Neutrophil (primary cell): ENCODE measurements around the gene BGLAP.

Experiments
- H3K27ac ChIP-seq: fragments of 200-600 bp; sonication (generic); 2 replicates; pipeline ENCODE4 v1.5.1; 2016; ENCODE audit warnings: mild to moderate bottlenecking, moderate library complexity
- H3K27me3 ChIP-seq: fragments of 200-600 bp; sonication (generic); 2 replicates; pipeline ENCODE4 v1.6.0; 2016; ENCODE audit warnings: mild to moderate bottlenecking
- H3K36me3 ChIP-seq: fragments of 200-600 bp; sonication (generic); 2 replicates; pipeline ENCODE4 v1.5.1; 2017
- H3K4me1 ChIP-seq, 2 experiments: fragments of 200-600 bp in 1 of 2; sonication (generic) in 1 of 2; 1 replicate in 1 of 2; 2 replicates in 1 of 2; pipeline versions ENCODE4 v1.5.1 to v1.6.1; 2013 to 2016; ENCODE audit warnings: low read depth in 1 of 2, low read length in 1 of 2, mild to moderate bottlenecking in 1 of 2, moderate library complexity in 1 of 2; ENCODE audit not compliant: control insufficient read depth in 1 of 2, insufficient read depth in 1 of 2
- H3K4me3 ChIP-seq, 2 experiments: fragments of 200-600 bp in 1 of 2; sonication (generic) in 1 of 2; 1 replicate in 1 of 2; 2 replicates in 1 of 2; pipeline ENCODE4 v1.5.1; 2013 to 2016; ENCODE audit warnings: low read depth in 1 of 2, low read length in 1 of 2, mild to moderate bottlenecking in 1 of 2, moderate library complexity in 1 of 2
- H3K9me3 ChIP-seq: fragments of 200-600 bp; sonication (generic); 2 replicates; pipeline ENCODE4 v1.5.1; 2016
- CTCF ChIP-seq: fragments of 200-600 bp; sonication (generic); IDR thresholded peaks from 2 replicates; pipeline ENCODE4 v1.5.1; 2016; ENCODE audit warnings: antibody characterized with exemption

The BGLAP gene

DNA sequence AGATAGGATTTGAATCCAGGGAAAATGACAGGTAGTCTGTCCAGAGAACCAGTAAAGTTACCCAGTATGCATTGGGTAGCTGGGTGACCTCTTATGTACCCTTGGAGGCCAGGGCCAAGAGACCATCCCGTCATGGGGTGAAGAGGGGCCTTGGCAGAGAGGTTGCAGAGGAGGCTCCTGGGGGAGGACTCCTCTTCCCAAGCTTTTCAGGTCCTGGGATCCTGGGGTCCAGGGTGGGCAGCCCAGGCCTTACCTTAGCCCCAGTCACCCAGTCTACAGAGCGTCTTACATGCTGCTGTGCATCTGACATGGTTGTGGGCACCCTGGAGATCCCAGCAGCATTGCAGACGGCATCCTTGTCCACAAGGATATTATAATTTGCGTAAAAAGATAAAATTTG, 15.2 kb upstream of the BGLAP start:
- H3K27me3 ChIP-seq: no peaks in the 10 kb centered on the region
- H3K9me3 ChIP-seq: no peaks in the 10 kb centered on the region
- no peak for TF ChIP-seq CTCF
- no peak overlapping the region for H3K4me3 ChIP-seq
- no peak overlapping the region for H3K27ac ChIP-seq
- H3K36me3 ChIP-seq: peaks cover 36% of the 10 kb centered on the region
- H3K4me1 ChIP-seq: peaks cover 6 to 10% of the 10 kb centered on the region in 2 experiments

GRCh38 chr1:156228501-156228900, 13.5 kb upstream of the BGLAP start:
- Histone ChIP-seq H3K36me3 (peaks cover 40% of the 10 kb centered on the region), H3K4me1 (peaks cover 6 to 10% of the 10 kb centered on the region in 2 experiments), H3K4me3 (no peak overlapping the region), H3K27me3 (no peaks in the 10 kb centered on the region), H3K9me3 (no peaks in the 10 kb centered on the region), H3K27ac (no peak overlapping the region)
- no peak for TF ChIP-seq CTCF

DNA sequence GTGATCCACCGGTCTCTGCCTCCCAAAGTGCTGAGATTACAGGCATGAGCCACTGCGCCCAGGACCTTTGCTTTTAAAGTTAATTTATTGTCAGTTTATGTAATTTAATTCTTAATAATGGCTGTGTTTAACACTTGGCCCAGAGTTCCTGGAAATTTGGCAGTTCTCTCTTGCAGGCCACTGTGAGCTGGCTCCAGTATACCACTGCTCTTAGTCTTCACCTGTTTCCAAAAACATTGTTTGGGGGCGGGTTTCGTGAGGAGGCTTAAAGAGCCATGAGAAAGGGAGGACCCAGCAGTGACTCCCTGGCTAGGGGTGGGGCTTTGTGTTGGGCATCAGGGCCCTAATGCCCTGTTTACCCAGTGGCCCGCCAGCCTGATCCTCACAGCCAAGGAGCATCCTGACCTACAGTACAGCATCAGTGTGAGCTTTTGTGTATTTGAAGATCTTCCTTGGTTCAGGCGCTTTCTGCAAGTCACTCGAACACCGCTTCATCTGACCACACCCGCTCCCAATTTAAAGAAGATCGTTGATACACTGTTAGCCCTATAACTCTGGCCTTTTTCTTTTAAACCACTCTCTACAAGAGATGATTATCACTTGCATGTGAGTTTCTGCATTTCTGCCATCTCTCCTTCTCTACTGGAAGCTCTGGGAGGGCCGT, 12.0 kb upstream of the BGLAP start:
- Histone ChIP-seq H3K4me3 (no peak overlapping the region), H3K4me1 (peaks cover 5 to 8% of the 10 kb centered on the region in 2 experiments), H3K27me3 (no peaks in the 10 kb centered on the region), H3K27ac (no peak overlapping the region), H3K9me3 (no peaks in the 10 kb centered on the region), H3K36me3 (peaks cover 47% of the 10 kb centered on the region)
- no peak for TF ChIP-seq CTCF

DNA sequence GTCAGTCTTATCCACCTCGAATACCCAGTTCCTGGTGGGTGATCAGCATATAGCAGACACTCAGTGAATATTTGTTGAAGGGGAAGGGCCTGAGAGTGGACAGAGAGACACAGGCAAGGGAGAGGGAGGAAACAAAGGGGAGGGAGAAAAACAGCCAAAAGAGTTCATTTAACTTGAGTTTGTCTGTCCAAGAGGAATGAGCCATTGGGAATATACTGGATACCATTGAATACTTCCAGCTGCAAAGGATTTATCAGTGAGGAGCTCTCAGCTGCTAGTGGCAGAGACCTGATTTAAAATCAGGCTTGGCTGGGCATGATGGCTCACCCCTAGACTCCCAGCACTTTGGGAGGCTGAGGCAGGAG, 11.5 kb upstream of the BGLAP start:
- Histone ChIP-seq H3K4me1 (peaks cover under 1 to 4% of the 10 kb centered on the region in 2 experiments), H3K4me3 (no peak overlapping the region), H3K27me3 (no peaks in the 10 kb centered on the region), H3K36me3 (peaks cover 50% of the 10 kb centered on the region), H3K27ac (no peak overlapping the region), H3K9me3 (no peaks in the 10 kb centered on the region)
- no peak for TF ChIP-seq CTCF

DNA sequence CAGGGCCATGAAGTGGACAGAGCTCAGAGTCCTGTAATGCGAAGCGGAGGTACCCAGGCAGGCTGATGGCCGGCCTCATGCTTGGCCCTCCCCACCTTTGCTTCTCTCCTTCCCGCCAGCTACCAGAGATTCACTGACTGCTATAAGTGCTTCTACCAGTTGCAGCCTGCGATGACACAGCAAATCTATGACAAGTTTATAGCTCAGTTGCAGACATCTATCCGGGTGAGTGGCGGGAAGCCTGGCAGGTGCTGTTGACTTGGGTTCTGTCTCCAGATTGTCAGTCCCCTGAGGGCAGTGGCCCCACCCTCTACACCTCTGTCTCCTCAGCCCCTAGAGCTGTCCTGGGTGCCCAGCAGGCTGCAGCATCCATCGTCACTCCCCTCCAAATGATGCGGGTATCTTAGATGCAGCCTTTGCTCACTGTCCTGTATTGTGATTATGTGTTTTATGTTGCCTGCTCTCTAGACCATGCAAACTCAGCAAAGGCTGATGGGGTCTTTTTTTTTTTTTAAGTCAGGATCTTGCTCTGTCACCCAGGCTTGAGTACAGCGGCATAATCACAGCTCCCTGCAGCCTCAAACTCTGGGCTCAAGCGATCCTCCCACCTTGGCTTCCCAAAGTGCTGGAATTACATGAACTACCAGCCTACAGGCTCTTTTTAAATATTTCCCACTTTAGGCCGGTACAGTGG, 9.6 kb upstream of the BGLAP start:
- Histone ChIP-seq H3K36me3 (peaks cover 61% of the 10 kb centered on the region), H3K27ac (no peak overlapping the region), H3K4me1 (no peaks in the 10 kb centered on the region), H3K27me3 (no peaks in the 10 kb centered on the region), H3K4me3 (no peak overlapping the region), H3K9me3 (no peaks in the 10 kb centered on the region)
- no peak for TF ChIP-seq CTCF
